ENCODE data around the gene TCHP.
A peak's percentile ranks its signal among the peaks of the same experiment; 100 is the strongest.

Gene TCHP

GRCh38 chr12:109944561-109945359 is 44.7 kb downstream of the TCHP start:
- TF ChIP-seq POLR2A (IDR thresholded peaks at IDR 0.05; ENCODE audit: low read depth, low read length) = no peak
- FAIRE-seq = no peak
- DNase-seq (ENCODE audit: insufficient read length, low spot score) = no peak

DNA sequence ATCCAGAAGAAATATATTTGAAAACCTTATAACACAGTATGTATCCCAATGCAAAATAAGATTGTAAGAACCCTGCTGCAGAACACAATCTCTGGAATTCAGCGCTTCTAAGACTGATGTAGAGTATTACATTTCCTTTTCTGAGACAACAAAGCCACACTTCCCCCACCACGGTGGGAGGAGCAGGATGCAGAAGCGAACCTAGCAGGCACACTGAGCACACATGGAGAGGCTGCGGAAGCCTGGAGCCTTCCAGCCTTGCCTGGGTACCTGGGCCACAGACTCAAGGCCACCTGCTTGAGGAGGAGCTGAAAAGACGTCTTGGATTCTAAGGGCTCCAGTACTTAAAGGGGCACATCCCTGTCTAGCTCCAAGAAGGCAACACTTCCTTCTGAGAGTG is 46.4 kb downstream of the TCHP start:
- DNase-seq (ENCODE audit: insufficient read length, low spot score) (no peak), FAIRE-seq (no peak)
- no peak for TF ChIP-seq POLR2A (IDR thresholded peaks at IDR 0.05; ENCODE audit: low read depth, low read length)

DNA sequence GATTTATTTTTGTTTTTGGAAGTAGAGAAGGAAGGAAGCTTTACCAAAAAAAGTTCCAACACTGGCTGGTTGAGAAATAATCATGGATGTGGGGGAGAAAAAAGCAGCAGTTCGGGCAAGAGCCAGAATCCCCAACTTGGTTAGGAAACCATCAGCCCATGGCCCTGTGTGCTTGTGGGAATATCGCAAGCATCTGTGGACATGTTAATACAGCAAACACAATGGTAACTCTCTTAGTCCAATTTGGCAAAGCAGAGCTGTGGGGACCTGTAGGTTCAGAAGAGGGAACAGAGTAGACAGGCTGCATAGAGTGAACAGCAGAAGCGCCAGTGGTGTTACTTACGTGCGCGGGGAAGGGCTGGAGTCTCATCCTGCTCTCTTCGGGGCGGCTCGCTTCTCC is 46.8 kb downstream of the TCHP start:
- no peak for TF ChIP-seq POLR2A (IDR thresholded peaks at IDR 0.05; ENCODE audit: low read depth, low read length)
- no peak for DNase-seq (ENCODE audit: insufficient read length, low spot score)
- FAIRE-seq = no peak

DNA sequence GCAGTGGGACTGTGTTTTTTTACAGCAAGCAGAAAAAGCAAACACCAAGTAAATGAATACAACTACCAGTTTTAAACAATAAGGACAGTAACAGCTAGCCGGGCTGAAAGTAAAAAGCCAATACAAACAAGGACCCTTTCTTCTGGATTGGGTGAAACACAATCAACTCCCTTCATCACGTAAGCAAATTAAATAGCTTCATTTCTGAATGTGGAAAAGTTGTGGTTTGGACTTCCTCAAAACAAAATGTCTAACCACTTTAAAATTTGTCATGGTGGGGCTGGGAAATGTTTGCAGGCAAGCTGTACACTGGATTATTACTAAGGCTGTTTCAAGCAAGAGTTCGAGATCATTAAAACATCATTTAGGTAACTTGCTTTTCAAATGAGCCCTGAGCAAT is 47.4 kb downstream of the TCHP start:
- no peak for TF ChIP-seq POLR2A (IDR thresholded peaks at IDR 0.05; ENCODE audit: low read depth, low read length)
- FAIRE-seq = no peak
- no peak for DNase-seq (ENCODE audit: insufficient read length, low spot score)

GRCh38 chr12:109948368-109948767 is 48.3 kb downstream of the TCHP start:
- TF ChIP-seq POLR2A (IDR thresholded peaks at IDR 0.05; ENCODE audit: low read depth, low read length) = no peak
- no peak for DNase-seq (ENCODE audit: insufficient read length, low spot score)
- FAIRE-seq = no peak

- FAIRE-seq = no peak
- DNase-seq (ENCODE audit: insufficient read length, low spot score) = no peak
- TF ChIP-seq POLR2A (IDR thresholded peaks at IDR 0.05; ENCODE audit: low read depth, low read length) = no peak
These were observed 49.0 kb downstream of the TCHP start for GRCh38 chr12:109949089-109949488.

DNA sequence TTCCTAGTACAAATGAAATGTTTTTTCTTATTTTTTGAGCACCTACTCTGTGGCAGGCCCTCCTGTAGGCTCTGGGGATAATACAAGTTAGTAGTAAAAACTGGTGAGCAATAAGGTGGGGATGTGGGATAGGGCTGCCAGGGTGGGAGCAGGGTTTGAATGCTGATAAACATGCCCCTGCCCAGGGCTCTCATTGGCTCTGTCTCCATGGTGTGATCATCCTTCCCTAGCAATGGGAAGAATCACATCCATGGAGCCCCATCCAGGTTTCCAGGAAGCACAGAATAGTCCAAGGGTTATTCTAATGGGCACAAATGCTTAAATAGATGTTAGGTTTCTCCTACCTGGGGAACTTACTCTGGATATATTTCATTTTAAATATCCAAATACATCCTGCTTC is 50.6 kb downstream of the TCHP start:
- TF ChIP-seq POLR2A (IDR thresholded peaks at IDR 0.05; ENCODE audit: low read depth, low read length) = no peak
- no peak for DNase-seq (ENCODE audit: insufficient read length, low spot score)
- no peak for FAIRE-seq

DNA sequence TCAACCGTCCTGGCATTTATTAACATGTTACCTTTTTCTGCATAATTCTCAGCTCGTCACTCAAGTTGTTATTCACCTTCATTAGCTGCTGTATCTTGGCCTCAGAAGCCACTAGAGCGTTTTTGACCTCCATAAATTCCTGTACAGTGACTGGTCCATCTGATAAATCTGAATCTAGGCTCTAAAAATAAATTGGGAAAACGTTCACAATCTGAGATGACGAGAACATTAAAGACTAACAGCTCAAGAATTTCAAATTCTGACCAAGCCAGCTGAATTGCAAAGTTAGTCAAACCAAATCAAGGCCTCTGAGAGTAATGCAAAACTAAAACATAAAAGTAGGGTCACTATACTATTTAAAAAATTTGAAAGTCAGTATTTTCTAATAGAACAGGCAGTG is 51.1 kb downstream of the TCHP start:
- DNase-seq (ENCODE audit: insufficient read length, low spot score) (no peak), FAIRE-seq (peak; percentile 81)
- TF ChIP-seq POLR2A (IDR thresholded peaks at IDR 0.05; ENCODE audit: low read depth, low read length) = no peak

DNA sequence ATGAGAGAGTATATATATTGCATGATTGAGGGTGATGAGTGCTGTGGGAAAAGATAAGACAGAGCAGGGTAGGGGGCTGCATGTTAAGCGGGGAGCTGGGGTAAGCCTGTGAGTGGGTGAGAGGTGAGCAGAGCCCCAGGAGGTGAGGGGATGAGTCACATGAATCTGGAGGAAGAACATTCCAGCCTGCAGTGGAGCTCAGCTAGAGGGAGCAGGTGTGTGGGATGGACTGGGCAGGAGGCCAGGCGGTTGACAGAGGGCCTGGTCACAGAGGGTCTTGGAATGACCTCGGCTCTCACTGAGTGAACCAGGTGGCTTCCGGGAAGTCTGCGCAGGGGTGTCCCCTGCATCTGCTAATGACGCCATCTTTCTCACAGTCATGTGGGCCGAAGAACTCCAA is 51.7 kb downstream of the TCHP start:
- TF ChIP-seq POLR2A (IDR thresholded peaks at IDR 0.05; ENCODE audit: low read depth, low read length) = no peak
- peak; percentile 74 for DNase-seq (ENCODE audit: insufficient read length, low spot score)
- peak; percentile 97 for FAIRE-seq

DNA sequence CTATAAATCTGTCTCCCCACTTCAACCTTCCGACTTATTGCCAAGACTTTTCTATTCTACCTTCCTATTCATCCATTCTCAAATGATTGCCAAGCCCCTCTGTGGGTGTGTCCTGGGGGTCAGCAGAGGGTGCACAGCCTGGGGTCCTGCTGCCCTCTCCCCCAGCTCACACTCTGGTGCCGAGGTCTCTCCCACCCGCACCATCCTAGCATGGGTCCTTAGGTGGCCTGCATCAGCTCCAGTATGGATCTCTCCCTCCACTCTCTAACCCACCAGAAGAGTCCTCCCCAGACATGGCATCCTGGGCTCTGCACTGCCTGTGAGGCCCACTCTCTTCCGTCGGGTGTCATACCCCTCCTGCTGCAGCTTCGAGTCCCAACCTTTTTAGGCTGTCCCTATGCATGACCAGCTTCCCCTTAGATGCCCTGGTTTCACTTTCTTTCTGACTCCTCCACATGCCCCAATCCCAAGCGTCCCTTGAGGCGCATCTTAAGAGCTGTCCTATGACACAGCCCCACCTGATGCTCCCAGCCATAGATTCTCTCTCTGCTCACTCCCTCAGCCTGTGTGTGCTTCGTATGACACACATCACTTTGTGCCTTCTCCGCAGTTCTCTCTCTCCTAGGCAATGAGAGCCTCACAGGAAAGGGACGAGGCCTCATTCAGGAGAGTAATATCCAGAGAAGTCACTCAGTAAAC is 52.2 kb downstream of the TCHP start:
- no peak for TF ChIP-seq POLR2A (IDR thresholded peaks at IDR 0.05; ENCODE audit: low read depth, low read length)
- FAIRE-seq = no peak
- no peak for DNase-seq (ENCODE audit: insufficient read length, low spot score)

DNA sequence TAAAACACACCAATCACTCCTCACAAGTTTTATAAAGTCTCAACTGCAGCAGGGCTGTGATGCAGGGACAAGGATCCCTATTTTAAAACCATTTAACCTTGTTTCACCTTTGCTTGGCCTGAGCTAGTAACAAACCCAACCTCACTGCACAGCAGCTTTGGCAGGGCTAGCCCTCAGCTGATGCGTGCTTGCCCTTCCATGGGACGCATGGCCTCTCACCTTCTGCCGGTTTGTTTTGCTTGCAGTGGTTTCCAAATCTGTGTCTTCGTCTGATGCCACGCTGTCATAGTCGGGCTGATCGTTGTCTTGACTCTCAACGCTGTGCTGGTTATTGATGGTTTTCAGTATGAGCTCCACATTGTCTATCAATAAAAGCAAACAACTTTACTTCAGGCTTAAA is 52.8 kb downstream of the TCHP start:
- no peak for FAIRE-seq

DNA sequence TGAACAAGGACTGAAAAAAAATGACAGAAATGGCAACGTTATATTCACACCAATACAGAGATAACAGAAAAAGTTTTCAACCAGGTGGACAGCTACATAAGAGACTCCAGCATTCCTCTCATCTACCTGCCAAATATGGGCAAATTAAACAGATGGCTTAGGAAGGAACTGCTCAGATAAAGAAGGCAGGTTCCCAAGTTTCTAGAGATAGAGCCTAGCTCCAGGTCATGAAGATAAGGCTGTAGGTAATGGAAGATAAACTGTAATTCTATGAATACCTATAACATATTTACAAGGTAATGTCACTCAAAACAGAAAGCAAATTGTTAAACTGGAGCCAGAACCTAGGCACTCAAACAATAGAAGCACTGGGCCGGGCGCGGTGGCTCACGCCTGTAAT is 53.6 kb downstream of the TCHP start:
- no peak for TF ChIP-seq POLR2A (IDR thresholded peaks at IDR 0.05; ENCODE audit: low read depth, low read length)
- DNase-seq (ENCODE audit: insufficient read length, low spot score) = no peak
- FAIRE-seq = no peak

More for the DNA sequence above, 52.8 kb downstream of the TCHP start:
- DNase-seq (ENCODE audit: insufficient read length, low spot score) = no peak
- TF ChIP-seq POLR2A (IDR thresholded peaks at IDR 0.05; ENCODE audit: low read depth, low read length) = no peak

DNA sequence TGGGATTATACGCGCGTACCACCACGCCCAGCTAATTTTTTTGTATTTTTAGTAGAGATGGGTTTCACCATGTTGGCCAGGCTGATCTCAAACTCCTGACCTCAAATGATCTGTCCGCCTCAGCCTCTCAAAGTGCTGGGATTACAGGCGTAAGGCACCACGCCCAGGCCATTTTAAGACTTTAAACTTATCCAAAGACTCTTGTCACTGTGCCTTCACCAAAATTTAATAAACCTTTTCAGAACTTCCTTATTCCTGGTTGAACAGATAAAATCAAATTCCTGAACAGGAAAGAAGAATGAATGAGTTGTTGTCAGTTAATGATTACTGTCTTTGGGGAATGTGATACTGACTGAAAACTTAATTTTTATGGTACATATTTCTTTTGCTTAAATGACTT is 58.3 kb downstream of the TCHP start:
- DNase-seq (ENCODE audit: insufficient read length, low spot score) (no peak), FAIRE-seq (no peak)
- TF ChIP-seq POLR2A (IDR thresholded peaks at IDR 0.05; ENCODE audit: low read depth, low read length) = no peak

DNA sequence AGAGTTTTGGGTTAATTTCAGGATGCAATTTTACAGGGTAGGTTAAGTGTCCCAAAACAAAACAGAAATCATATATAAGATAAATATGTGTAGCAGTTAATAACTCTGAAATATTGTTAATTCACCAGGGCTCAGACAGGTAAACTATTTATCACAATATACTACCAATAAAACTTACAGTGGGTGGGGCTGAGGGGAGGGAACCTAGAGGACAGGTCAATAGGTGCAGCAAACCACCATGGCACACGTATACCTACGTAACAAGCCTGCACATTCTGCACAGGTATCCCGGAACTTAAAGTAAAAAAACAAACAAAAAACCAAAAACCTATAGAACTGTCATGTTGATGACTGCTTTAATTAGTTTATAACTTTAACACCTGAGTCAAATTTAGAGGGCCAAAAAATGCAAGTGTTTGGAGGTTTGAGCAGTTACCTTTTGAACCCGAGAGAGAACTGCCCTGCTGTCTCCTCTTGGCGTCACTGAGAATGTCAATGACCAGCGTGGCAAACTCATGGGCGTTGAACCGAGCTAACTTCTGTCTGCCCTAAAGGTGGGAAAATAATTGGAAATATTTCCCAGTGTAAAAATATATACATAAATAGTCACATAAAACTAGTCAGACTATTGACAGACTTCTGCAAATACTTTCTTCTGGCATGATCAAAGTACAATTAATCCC is 59.5 kb downstream of the TCHP start:
- no peak for FAIRE-seq
- TF ChIP-seq POLR2A (IDR thresholded peaks at IDR 0.05; ENCODE audit: low read depth, low read length) = no peak
- DNase-seq (ENCODE audit: insufficient read length, low spot score) = no peak

Data from H54 (cell line).